Measurements from ENCODE around the gene SH3YL1.

- no peak for TF ChIP-seq POLR2AphosphoS5 (IDR thresholded peaks at IDR 0.05; ENCODE audit: low read depth, low read length)
- TF ChIP-seq POLR2A (IDR thresholded peaks at IDR 0.05; ENCODE audit: low read depth, low read length) = no peak
- TF ChIP-seq TAF1 (IDR thresholded peaks at IDR 0.05; ENCODE audit: low read depth, low read length) = no peak
- TF ChIP-seq POU2F2 (IDR thresholded peaks at IDR 0.05; ENCODE audit: low read depth, low read length) = no peak
Observed at GRCh38 chr2:211486-212184, 52.2 kb downstream of the SH3YL1 start.

Measured in GM12891 (cell line).